ENCODE data around the gene NOL6.
"Not testable (repeated sequence)": the region's sequence is repeated elsewhere in the genome, so short reads cannot be mapped to it uniquely, and the experiment has no call there.

The NOL6 gene

GRCh38 chr9:33465596-33466564 lies 7.8 kb downstream of the NOL6 start:
- WGBS, 2 experiments, result 95 to 96% methylated on average over 27 of the region's 27 CpGs
- peaks cover 59% of the 10 kb centered on the region for H3K36me3 ChIP-seq (ENCODE audit: control insufficient read depth, insufficient read depth, low read length)
- H3K27ac ChIP-seq (ENCODE audit: insufficient read depth, low read depth, low read length, poor library complexity, severe bottlenecking), result no peak overlapping the region
- H3K4me3 ChIP-seq (ENCODE audit: insufficient read depth, low read depth, low read length), result no peak overlapping the region
- no peaks in the 10 kb centered on the region for H3K27me3 ChIP-seq (ENCODE audit: control insufficient read depth, insufficient read depth, low read length, poor library complexity, severe bottlenecking)
- H3K9me3 ChIP-seq (ENCODE audit: control insufficient read depth, low read length), result no peaks in the 10 kb centered on the region
- H3K4me1 ChIP-seq (ENCODE audit: control insufficient read depth, insufficient read depth, low read length), result no peaks in the 10 kb centered on the region

- Histone ChIP-seq H3K27ac (ENCODE audit: insufficient read depth, low read depth, low read length, poor library complexity, severe bottlenecking) (no peak overlapping the region), H3K36me3 (ENCODE audit: control insufficient read depth, insufficient read depth, low read length) (peaks cover 59% of the 10 kb centered on the region), H3K4me3 (ENCODE audit: insufficient read depth, low read depth, low read length) (no peak overlapping the region), H3K27me3 (ENCODE audit: control insufficient read depth, insufficient read depth, low read length, poor library complexity, severe bottlenecking) (no peaks in the 10 kb centered on the region), H3K4me1 (ENCODE audit: control insufficient read depth, insufficient read depth, low read length) (no peaks in the 10 kb centered on the region), H3K9me3 (ENCODE audit: control insufficient read depth, low read length) (no peaks in the 10 kb centered on the region)
- 94 to 96% methylated on average over 9 of the region's 9 CpGs for WGBS, 2 experiments
Measured at GRCh38 chr9:33465096-33465495, 8.6 kb downstream of the NOL6 start.

- no peak overlapping the region for H3K4me3 ChIP-seq (ENCODE audit: insufficient read depth, low read depth, low read length)
- H3K9me3 ChIP-seq (ENCODE audit: control insufficient read depth, low read length), result no peaks in the 10 kb centered on the region
- no peaks in the 10 kb centered on the region for H3K4me1 ChIP-seq (ENCODE audit: control insufficient read depth, insufficient read depth, low read length)
- WGBS, 2 experiments, result 94% methylated on average over 14 of the region's 14 CpGs
- H3K27me3 ChIP-seq (ENCODE audit: control insufficient read depth, insufficient read depth, low read length, poor library complexity, severe bottlenecking), result no peaks in the 10 kb centered on the region
- peaks cover 50% of the 10 kb centered on the region for H3K36me3 ChIP-seq (ENCODE audit: control insufficient read depth, insufficient read depth, low read length)
- H3K27ac ChIP-seq (ENCODE audit: insufficient read depth, low read depth, low read length, poor library complexity, severe bottlenecking), result no peak overlapping the region
Measured at GRCh38 chr9:33464045-33464636, 9.6 kb downstream of the NOL6 start.

- Histone ChIP-seq H3K9me3 (ENCODE audit: control insufficient read depth, low read length) (no peaks in the 10 kb centered on the region), H3K36me3 (ENCODE audit: control insufficient read depth, insufficient read depth, low read length) (peaks cover 49% of the 10 kb centered on the region), H3K27me3 (ENCODE audit: control insufficient read depth, insufficient read depth, low read length, poor library complexity, severe bottlenecking) (no peaks in the 10 kb centered on the region), H3K4me3 (ENCODE audit: insufficient read depth, low read depth, low read length) (no peak overlapping the region), H3K4me1 (ENCODE audit: control insufficient read depth, insufficient read depth, low read length) (no peaks in the 10 kb centered on the region), H3K27ac (ENCODE audit: insufficient read depth, low read depth, low read length, poor library complexity, severe bottlenecking) (no peak overlapping the region)
- 91 to 95% methylated on average over 15 of the region's 15 CpGs for WGBS, 2 experiments
Measured at GRCh38 chr9:33463151-33463550, 10.6 kb downstream of the NOL6 start.

GRCh38 chr9:33461492-33461891 lies 12.2 kb downstream of the NOL6 start:
- H3K27ac ChIP-seq (ENCODE audit: insufficient read depth, low read depth, low read length, poor library complexity, severe bottlenecking), result no peak overlapping the region
- H3K4me3 ChIP-seq (ENCODE audit: insufficient read depth, low read depth, low read length), result no peak overlapping the region
- H3K9me3 ChIP-seq (ENCODE audit: control insufficient read depth, low read length), result no peaks in the 10 kb centered on the region
- H3K36me3 ChIP-seq (ENCODE audit: control insufficient read depth, insufficient read depth, low read length), result peaks cover 45% of the 10 kb centered on the region
- WGBS, 2 experiments, result 87 to 90% methylated on average over 3 of the region's 3 CpGs
- no peaks in the 10 kb centered on the region for H3K4me1 ChIP-seq (ENCODE audit: control insufficient read depth, insufficient read depth, low read length)
- no peaks in the 10 kb centered on the region for H3K27me3 ChIP-seq (ENCODE audit: control insufficient read depth, insufficient read depth, low read length, poor library complexity, severe bottlenecking)

- Histone ChIP-seq H3K27ac (ENCODE audit: insufficient read depth, low read depth, low read length, poor library complexity, severe bottlenecking) (no peak overlapping the region), H3K9me3 (ENCODE audit: control insufficient read depth, low read length) (no peaks in the 10 kb centered on the region), H3K4me3 (ENCODE audit: insufficient read depth, low read depth, low read length) (no peak overlapping the region), H3K36me3 (ENCODE audit: control insufficient read depth, insufficient read depth, low read length) (peaks cover 39% of the 10 kb centered on the region), H3K4me1 (ENCODE audit: control insufficient read depth, insufficient read depth, low read length) (no peaks in the 10 kb centered on the region), H3K27me3 (ENCODE audit: control insufficient read depth, insufficient read depth, low read length, poor library complexity, severe bottlenecking) (no peaks in the 10 kb centered on the region)
- WGBS, 2 experiments, result 90 to 95% methylated on average over 10 of the region's 10 CpGs
Measured at GRCh38 chr9:33460854-33461253, 12.9 kb downstream of the NOL6 start.

GRCh38 chr9:33459115-33459514 lies 14.6 kb downstream of the NOL6 start:
- H3K4me3 ChIP-seq (ENCODE audit: insufficient read depth, low read depth, low read length), result no peak overlapping the region
- H3K27me3 ChIP-seq (ENCODE audit: control insufficient read depth, insufficient read depth, low read length, poor library complexity, severe bottlenecking), result no peaks in the 10 kb centered on the region
- H3K9me3 ChIP-seq (ENCODE audit: control insufficient read depth, low read length), result no peaks in the 10 kb centered on the region
- WGBS, 2 experiments, result 93 to 94% methylated on average over 3 of the region's 3 CpGs
- peaks cover 22% of the 10 kb centered on the region for H3K36me3 ChIP-seq (ENCODE audit: control insufficient read depth, insufficient read depth, low read length)
- no peak overlapping the region for H3K27ac ChIP-seq (ENCODE audit: insufficient read depth, low read depth, low read length, poor library complexity, severe bottlenecking)
- no peaks in the 10 kb centered on the region for H3K4me1 ChIP-seq (ENCODE audit: control insufficient read depth, insufficient read depth, low read length)

GRCh38 chr9:33458444-33458843 lies 15.3 kb downstream of the NOL6 start:
- H3K36me3 ChIP-seq (ENCODE audit: control insufficient read depth, insufficient read depth, low read length), result peaks cover 15% of the 10 kb centered on the region
- WGBS, 2 experiments, result 82 to 84% methylated on average over 4 of the region's 4 CpGs
- H3K27ac ChIP-seq (ENCODE audit: insufficient read depth, low read depth, low read length, poor library complexity, severe bottlenecking), result no peak overlapping the region
- H3K9me3 ChIP-seq (ENCODE audit: control insufficient read depth, low read length), result no peaks in the 10 kb centered on the region
- no peaks in the 10 kb centered on the region for H3K27me3 ChIP-seq (ENCODE audit: control insufficient read depth, insufficient read depth, low read length, poor library complexity, severe bottlenecking)
- no peaks in the 10 kb centered on the region for H3K4me1 ChIP-seq (ENCODE audit: control insufficient read depth, insufficient read depth, low read length)
- H3K4me3 ChIP-seq (ENCODE audit: insufficient read depth, low read depth, low read length), result no peak overlapping the region

GRCh38 chr9:33455945-33456344 lies 17.8 kb downstream of the NOL6 start:
- 85 to 89% methylated on average over 7 of the region's 7 CpGs for WGBS, 2 experiments
- peaks cover 4% of the 10 kb centered on the region for H3K4me1 ChIP-seq (ENCODE audit: control insufficient read depth, insufficient read depth, low read length)
- H3K27me3 ChIP-seq (ENCODE audit: control insufficient read depth, insufficient read depth, low read length, poor library complexity, severe bottlenecking), result no peaks in the 10 kb centered on the region
- H3K27ac ChIP-seq (ENCODE audit: insufficient read depth, low read depth, low read length, poor library complexity, severe bottlenecking), result no peak overlapping the region
- no peaks in the 10 kb centered on the region for H3K9me3 ChIP-seq (ENCODE audit: control insufficient read depth, low read length)
- H3K4me3 ChIP-seq (ENCODE audit: insufficient read depth, low read depth, low read length), result no peak overlapping the region
- H3K36me3 ChIP-seq (ENCODE audit: control insufficient read depth, insufficient read depth, low read length), result no peaks in the 10 kb centered on the region

- not testable (repeated sequence) for H3K4me1 ChIP-seq (ENCODE audit: control insufficient read depth, insufficient read depth, low read length); H3K4me3 ChIP-seq (ENCODE audit: insufficient read depth, low read depth, low read length); H3K9me3 ChIP-seq (ENCODE audit: control insufficient read depth, low read length); H3K27ac ChIP-seq (ENCODE audit: insufficient read depth, low read depth, low read length, poor library complexity, severe bottlenecking); H3K36me3 ChIP-seq (ENCODE audit: control insufficient read depth, insufficient read depth, low read length); H3K27me3 ChIP-seq (ENCODE audit: control insufficient read depth, insufficient read depth, low read length, poor library complexity, severe bottlenecking)
- WGBS, 2 experiments, result 94 to 97% methylated on average over 8 of the region's 8 CpGs
Measured at GRCh38 chr9:33455456-33455855, 18.3 kb downstream of the NOL6 start.

All from ectodermal cell (in vitro differentiated cells).